Thyroid gland (tissue), 4 donors: ENCODE results near the gene EIF3B.

Experiments used
- CTCF ChIP-seq, 6 experiments: fragments of 200-600 bp in 3 of 6; fragments of 450-650 bp in 3 of 6; sonication (generic) in 3 of 6; IDR thresholded peaks; one replicate each; pipeline ENCODE4 v1.5.1; 2016 to 2019; ENCODE audit warnings: antibody characterized with exemption in 6 of 6, mild to moderate bottlenecking in 2 of 6, inconsistent platforms in 1 of 6, moderate library complexity in 1 of 6
- POLR2A ChIP-seq, 2 donors: fragments of 450-650 bp; IDR thresholded peaks; one replicate each; pipeline ENCODE4 v1.6.1; 2017; ENCODE audit warnings: antibody characterized with exemption in 2 of 2, mild to moderate bottlenecking in 2 of 2, moderate library complexity in 1 of 2

- TF ChIP-seq POLR2A (IDR thresholded peaks at IDR 0.05) (no peak), CTCF (IDR thresholded peaks at IDR 0.05) (no peak)
Observed at GRCh38 chr7:2402687-2403013, 48.0 kb downstream of the EIF3B start.
